Urinary bladder (tissue), 4 donors: ENCODE results near the gene TNRC18. TPM values are rescaled to one million over a fixed set of nuclear protein-coding genes. Genes with fewer than 3 reads are reported as not detected.

Source experiments
- DNase-seq: peaks from one replicate; pipeline ENCODE4 v3.0.0-alpha.2; 2015; ENCODE audit errors: extremely low spot score
- H3K27ac ChIP-seq: one replicate; pipeline ENCODE4 v1.5.1; 2013; ENCODE audit warnings: low read depth, mild to moderate bottlenecking, moderate library complexity
- H3K36me3 ChIP-seq: one replicate; pipeline ENCODE4 v1.6.1; 2013; ENCODE audit warnings: mild to moderate bottlenecking, moderate library complexity; ENCODE audit not compliant: insufficient read depth
- H3K4me1 ChIP-seq: one replicate; pipeline ENCODE4 v1.6.1; 2013; ENCODE audit warnings: mild to moderate bottlenecking, moderate library complexity; ENCODE audit not compliant: insufficient read depth
- H3K4me3 ChIP-seq: one replicate; pipeline ENCODE4 v1.5.1; 2013; ENCODE audit warnings: low read depth, low read length
- WGBS: extraction: QIAGEN DNeasy Blood & Tissue Kit; methylation state at CpG from one replicate; pipeline ENCODE4 v1.1.7; 2013; 5-methylcytosine and 5-hydroxymethylcytosine counted together
- polyA plus RNA-seq: library from polyadenylated mRNA; stranded (reverse); fragments of 200-250 nt; gene quantifications from one replicate; pipeline ENCODE4 v1.2.3, GENCODE V29; 2013
- total RNA-seq: library from RNA; depleted of rRNA; stranded (reverse); fragments of >200 nt; gene quantifications from one replicate; pipeline ENCODE4 v1.2.3, GENCODE V29; 2014
- donor health status: healthy with polysubstance abuse.
- donor health status: healthy.

Gene TNRC18
- total and polyA plus RNA-seq, 2 donors = 63.0 to 76.8 TPM

GRCh38 chr7:5455581-5456219 is 32.1 kb upstream of the TNRC18 start:
- Histone ChIP-seq H3K4me3 (no peak overlapping the region), H3K27ac (no peak overlapping the region), H3K36me3 (no peaks in the 10 kb centered on the region), H3K4me1 (no peaks in the 10 kb centered on the region)
- no peak for DNase-seq
- 80% methylated on average over 22 of the region's 22 CpGs for WGBS

- Histone ChIP-seq H3K4me3 (no peak overlapping the region), H3K36me3 (no peaks in the 10 kb centered on the region), H3K4me1 (no peaks in the 10 kb centered on the region), H3K27ac (no peak overlapping the region)
- whole genome bisulfite sequencing = 88% methylated on average over 6 of the region's 6 CpGs
- DNase-seq = no peak
Observed at GRCh38 chr7:5455175-5455574, 31.5 kb upstream of the TNRC18 start.

GRCh38 chr7:5454485-5454884 is 30.9 kb upstream of the TNRC18 start:
- no peak for DNase-seq
- no peak overlapping the region for H3K27ac ChIP-seq
- H3K4me3 ChIP-seq = no peak overlapping the region
- 90% methylated on average over 8 of the region's 8 CpGs for WGBS
- H3K4me1 ChIP-seq = no peaks in the 10 kb centered on the region
- no peaks in the 10 kb centered on the region for H3K36me3 ChIP-seq

- no peaks in the 10 kb centered on the region for H3K4me1 ChIP-seq
- H3K27ac ChIP-seq = no peak overlapping the region
- H3K36me3 ChIP-seq = no peaks in the 10 kb centered on the region
- H3K4me3 ChIP-seq = no peak overlapping the region
- 91% methylated on average over 5 of the region's 5 CpGs for WGBS
- DNase-seq = no peak
Observed at GRCh38 chr7:5453566-5454075, 30.0 kb upstream of the TNRC18 start.

GRCh38 chr7:5452937-5453540 is 29.4 kb upstream of the TNRC18 start:
- 61% methylated on average over 14 of the region's 14 CpGs for WGBS
- DNase-seq = no peak
- Histone ChIP-seq H3K4me1 (no peaks in the 10 kb centered on the region), H3K27ac (no peak overlapping the region), H3K4me3 (no peak overlapping the region), H3K36me3 (no peaks in the 10 kb centered on the region)

- Histone ChIP-seq H3K36me3 (no peaks in the 10 kb centered on the region), H3K27ac (no peak overlapping the region), H3K4me1 (no peaks in the 10 kb centered on the region), H3K4me3 (no peak overlapping the region)
- WGBS = 75% methylated on average over 12 of the region's 12 CpGs
- no peak for DNase-seq
Observed at GRCh38 chr7:5452470-5452899, 28.9 kb upstream of the TNRC18 start.

GRCh38 chr7:5451391-5451790 is 27.8 kb upstream of the TNRC18 start:
- H3K4me3 ChIP-seq = no peak overlapping the region
- H3K27ac ChIP-seq = no peak overlapping the region
- H3K36me3 ChIP-seq = no peaks in the 10 kb centered on the region
- no peak for DNase-seq
- H3K4me1 ChIP-seq = no peaks in the 10 kb centered on the region
- WGBS = 80% methylated on average over 13 of the region's 13 CpGs

GRCh38 chr7:5450549-5451327 is 27.1 kb upstream of the TNRC18 start:
- no peak for DNase-seq
- Histone ChIP-seq H3K27ac (no peak overlapping the region), H3K4me1 (no peaks in the 10 kb centered on the region), H3K4me3 (no peak overlapping the region), H3K36me3 (no peaks in the 10 kb centered on the region)
- 19% methylated on average over 19 of the region's 19 CpGs for WGBS

GRCh38 chr7:5448378-5449037 is 24.9 kb upstream of the TNRC18 start:
- no peak for DNase-seq
- no peaks in the 10 kb centered on the region for H3K4me1 ChIP-seq
- H3K36me3 ChIP-seq = no peaks in the 10 kb centered on the region
- no peak overlapping the region for H3K4me3 ChIP-seq
- WGBS = 57% methylated on average over 15 of the region's 15 CpGs
- H3K27ac ChIP-seq = no peak overlapping the region

GRCh38 chr7:5445981-5446594 is 22.5 kb upstream of the TNRC18 start:
- Histone ChIP-seq H3K4me1 (no peaks in the 10 kb centered on the region), H3K4me3 (no peak overlapping the region), H3K36me3 (no peaks in the 10 kb centered on the region), H3K27ac (no peak overlapping the region)
- WGBS = 60% methylated on average over 19 of the region's 19 CpGs
- no peak for DNase-seq

- WGBS = 76% methylated on average over 16 of the region's 16 CpGs
- no peaks in the 10 kb centered on the region for H3K36me3 ChIP-seq
- H3K27ac ChIP-seq = no peak overlapping the region
- DNase-seq = no peak
- no peak overlapping the region for H3K4me3 ChIP-seq
- no peaks in the 10 kb centered on the region for H3K4me1 ChIP-seq
Observed at GRCh38 chr7:5443678-5444077, 20.0 kb upstream of the TNRC18 start.

GRCh38 chr7:5442757-5443305 is 19.2 kb upstream of the TNRC18 start:
- 85% methylated on average over 20 of the region's 20 CpGs for WGBS
- Histone ChIP-seq H3K27ac (no peak overlapping the region), H3K4me3 (no peak overlapping the region), H3K36me3 (no peaks in the 10 kb centered on the region), H3K4me1 (no peaks in the 10 kb centered on the region)
- no peak for DNase-seq
